Hepatocyte (in vitro differentiated cells): ENCODE results near the gene DDR2.

Experiments
- EZH2 ChIP-seq: fragments of 200-600 bp; sonication (generic); IDR thresholded peaks from 2 replicates; pipeline ENCODE4 v1.6.1; 2016; ENCODE audit warnings: antibody characterized with exemption, mild to moderate bottlenecking, borderline replicate concordance
- TF ChIP-seq, protein P1 (sequence below): fragments of 200-600 bp; sonication (generic); IDR thresholded peaks from 2 replicates; pipeline ENCODE4 v1.5.1; 2016; ENCODE audit warnings: antibody characterized with exemption, mild to moderate bottlenecking; ENCODE audit not compliant: poor library complexity

DNA sequence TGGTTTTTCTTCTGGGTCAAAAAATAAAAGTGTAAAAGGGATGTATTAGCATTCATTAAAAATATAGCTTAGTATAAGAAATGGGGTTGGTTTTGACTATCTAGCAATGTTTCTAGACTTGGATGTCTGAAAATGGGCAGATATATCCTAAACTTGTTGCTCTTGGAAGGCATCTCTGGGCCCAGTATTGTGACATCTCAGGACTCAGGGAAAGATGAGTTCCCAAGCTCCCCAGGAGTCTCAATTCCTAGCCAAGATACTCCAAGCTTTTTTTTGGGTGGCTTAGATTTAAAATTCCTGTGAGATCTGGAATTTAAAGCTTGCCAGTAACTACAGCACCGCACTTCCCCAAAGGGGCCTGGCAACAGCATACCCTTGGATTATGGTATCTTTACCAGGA is 146.8 kb downstream of the DDR2 start:
- TF ChIP-seq EZH2, result no peak
- TF ChIP-seq, protein P1, sequence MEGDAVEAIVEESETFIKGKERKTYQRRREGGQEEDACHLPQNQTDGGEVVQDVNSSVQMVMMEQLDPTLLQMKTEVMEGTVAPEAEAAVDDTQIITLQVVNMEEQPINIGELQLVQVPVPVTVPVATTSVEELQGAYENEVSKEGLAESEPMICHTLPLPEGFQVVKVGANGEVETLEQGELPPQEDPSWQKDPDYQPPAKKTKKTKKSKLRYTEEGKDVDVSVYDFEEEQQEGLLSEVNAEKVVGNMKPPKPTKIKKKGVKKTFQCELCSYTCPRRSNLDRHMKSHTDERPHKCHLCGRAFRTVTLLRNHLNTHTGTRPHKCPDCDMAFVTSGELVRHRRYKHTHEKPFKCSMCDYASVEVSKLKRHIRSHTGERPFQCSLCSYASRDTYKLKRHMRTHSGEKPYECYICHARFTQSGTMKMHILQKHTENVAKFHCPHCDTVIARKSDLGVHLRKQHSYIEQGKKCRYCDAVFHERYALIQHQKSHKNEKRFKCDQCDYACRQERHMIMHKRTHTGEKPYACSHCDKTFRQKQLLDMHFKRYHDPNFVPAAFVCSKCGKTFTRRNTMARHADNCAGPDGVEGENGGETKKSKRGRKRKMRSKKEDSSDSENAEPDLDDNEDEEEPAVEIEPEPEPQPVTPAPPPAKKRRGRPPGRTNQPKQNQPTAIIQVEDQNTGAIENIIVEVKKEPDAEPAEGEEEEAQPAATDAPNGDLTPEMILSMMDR, result no peak
